MM.1S (cell line): ENCODE results near the gene CCDC138.

Experiments used
- DNase-seq: peaks from one replicate; pipeline ENCODE4 v3.0.0-alpha.2; 2015
- H2AFZ ChIP-seq: fragments of 300-600 bp; sonication (generic); 2 replicates; pipeline ENCODE4 v1.6.0; 2016; ENCODE audit warnings: antibody characterized with exemption, low read length
- H3F3A ChIP-seq: fragments of 300-600 bp; sonication (generic); 2 replicates; pipeline ENCODE4 v1.6.1; 2016; ENCODE audit warnings: mild to moderate bottlenecking, antibody characterized with exemption, low read length, moderate library complexity, mixed read lengths; ENCODE audit not compliant: insufficient read depth
- H3K27ac ChIP-seq: fragments of 300-600 bp; sonication (generic); 2 replicates; pipeline ENCODE4 v1.5.1; 2016; ENCODE audit warnings: mild to moderate bottlenecking, low read length
- H3K27me3 ChIP-seq: fragments of 300-600 bp; sonication (generic); replicated peaks from 2 replicates; pipeline ENCODE4 v1.6.0; 2016; ENCODE audit warnings: low read length; ENCODE audit not compliant: insufficient read depth
- H3K36me3 ChIP-seq: fragments of 300-600 bp; sonication (generic); replicated peaks from 2 replicates; pipeline ENCODE4 v1.6.1; 2016; ENCODE audit warnings: mild to moderate bottlenecking, low read length, mixed read lengths; ENCODE audit not compliant: insufficient read depth
- H3K4me1 ChIP-seq: fragments of 300-600 bp; sonication (generic); 2 replicates; pipeline ENCODE4 v1.6.1; 2016; ENCODE audit warnings: low read length, mixed read lengths
- H3K4me2 ChIP-seq: fragments of 300-600 bp; sonication (generic); 2 replicates; pipeline ENCODE4 v1.6.0; 2016; ENCODE audit warnings: low read depth, low read length
- H3K4me3 ChIP-seq: fragments of 300-600 bp; sonication (generic); 2 replicates; pipeline ENCODE4 v1.5.1; 2016; ENCODE audit warnings: low read length, mixed read lengths
- H3K79me2 ChIP-seq: fragments of 300-600 bp; sonication (generic); 2 replicates; pipeline ENCODE4 v1.6.1; 2016; ENCODE audit warnings: mixed run types, low read length, mixed read lengths
- H3K9ac ChIP-seq: fragments of 300-600 bp; sonication (generic); 2 replicates; pipeline ENCODE4 v1.6.1; 2016; ENCODE audit warnings: low read length, mixed read lengths
- H3K9me2 ChIP-seq: fragments of 300-600 bp; sonication (generic); replicated peaks from 2 replicates; pipeline ENCODE4 v1.6.1; 2016; ENCODE audit warnings: mild to moderate bottlenecking, low read length, mixed read lengths; ENCODE audit not compliant: insufficient read depth
- H3K9me3 ChIP-seq: fragments of 300-600 bp; sonication (generic); replicated peaks from 2 replicates; pipeline ENCODE4 v1.6.1; 2016; ENCODE audit warnings: mild to moderate bottlenecking, low read length, mixed read lengths; ENCODE audit not compliant: insufficient read depth
- H4K20me1 ChIP-seq: fragments of 300-600 bp; sonication (generic); 2 replicates; pipeline ENCODE4 v1.6.1; 2016; ENCODE audit warnings: mild to moderate bottlenecking, low read length, moderate library complexity, mixed read lengths; ENCODE audit not compliant: insufficient read depth
- EZH2 ChIP-seq: fragments of 300-600 bp; sonication (generic); optimal IDR thresholded peaks from 2 replicates; pipeline ENCODE3; 2017; ENCODE audit warnings: low read depth, mild to moderate bottlenecking, antibody characterized with exemption, low read length, mixed read lengths
- EZH2phosphoT487 ChIP-seq: fragments of 300-600 bp; sonication (generic); IDR thresholded peaks from 2 replicates; pipeline ENCODE4 v1.6.1; 2018; ENCODE audit warnings: antibody characterized with exemption, low read length
- TF ChIP-seq, protein P1 (sequence below): fragments of 300-600 bp; sonication (generic); IDR thresholded peaks from 2 replicates; pipeline ENCODE4 v1.5.1; 2016; ENCODE audit warnings: antibody characterized with exemption, low read length, mixed read lengths

CCDC138 gene

DNA sequence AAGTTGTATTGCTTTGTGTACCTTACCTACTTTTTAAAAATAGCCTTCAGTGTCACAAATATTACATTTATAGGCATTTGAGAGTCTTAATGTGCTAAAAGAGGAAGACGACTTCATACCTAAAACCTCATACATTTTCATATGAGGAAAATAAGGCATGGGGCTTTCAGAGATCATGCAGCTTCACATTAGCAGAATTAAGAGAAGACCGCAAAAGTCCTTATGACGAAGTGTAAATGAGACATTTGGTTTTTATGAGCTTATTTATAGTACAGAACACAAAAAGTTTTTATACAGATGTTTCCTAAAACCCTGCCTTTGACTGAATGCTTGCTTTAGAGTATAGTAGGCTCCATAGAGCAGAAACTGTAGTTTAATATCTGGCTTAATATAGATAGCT is 10.1 kb upstream of the CCDC138 start:
- Histone ChIP-seq H3K27ac (peak overlapping the region; percentile 91), H3K79me2 (peaks cover 21% of the 10 kb centered on the region), H2AFZ (no peak overlapping the region), H3K36me3 (peaks cover 8% of the 10 kb centered on the region; the same call in 1 of the 2 replicates), H3K4me3 (0 out of 2 replicates have a peak overlapping the region, but pooled peaks have one; percentile 6), H3K9me2 (no peaks in the 10 kb centered on the region), H3K9me3 (no peaks in the 10 kb centered on the region), H3K4me2 (peak overlapping the region; percentile 27; the same call in 1 of the 2 replicates), H4K20me1 (no peaks in the 10 kb centered on the region), H3F3A (peaks cover 27% of the 10 kb centered on the region), H3K9ac (peak overlapping the region; percentile 59), H3K4me1 (peaks cover 33% of the 10 kb centered on the region), H3K27me3 (no peaks in the 10 kb centered on the region)
- TF ChIP-seq EZH2phosphoT487 (no peak), EZH2 (no peak)
- TF ChIP-seq, protein P1, sequence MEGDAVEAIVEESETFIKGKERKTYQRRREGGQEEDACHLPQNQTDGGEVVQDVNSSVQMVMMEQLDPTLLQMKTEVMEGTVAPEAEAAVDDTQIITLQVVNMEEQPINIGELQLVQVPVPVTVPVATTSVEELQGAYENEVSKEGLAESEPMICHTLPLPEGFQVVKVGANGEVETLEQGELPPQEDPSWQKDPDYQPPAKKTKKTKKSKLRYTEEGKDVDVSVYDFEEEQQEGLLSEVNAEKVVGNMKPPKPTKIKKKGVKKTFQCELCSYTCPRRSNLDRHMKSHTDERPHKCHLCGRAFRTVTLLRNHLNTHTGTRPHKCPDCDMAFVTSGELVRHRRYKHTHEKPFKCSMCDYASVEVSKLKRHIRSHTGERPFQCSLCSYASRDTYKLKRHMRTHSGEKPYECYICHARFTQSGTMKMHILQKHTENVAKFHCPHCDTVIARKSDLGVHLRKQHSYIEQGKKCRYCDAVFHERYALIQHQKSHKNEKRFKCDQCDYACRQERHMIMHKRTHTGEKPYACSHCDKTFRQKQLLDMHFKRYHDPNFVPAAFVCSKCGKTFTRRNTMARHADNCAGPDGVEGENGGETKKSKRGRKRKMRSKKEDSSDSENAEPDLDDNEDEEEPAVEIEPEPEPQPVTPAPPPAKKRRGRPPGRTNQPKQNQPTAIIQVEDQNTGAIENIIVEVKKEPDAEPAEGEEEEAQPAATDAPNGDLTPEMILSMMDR: no peak
- peak; percentile 83 for DNase-seq

DNA sequence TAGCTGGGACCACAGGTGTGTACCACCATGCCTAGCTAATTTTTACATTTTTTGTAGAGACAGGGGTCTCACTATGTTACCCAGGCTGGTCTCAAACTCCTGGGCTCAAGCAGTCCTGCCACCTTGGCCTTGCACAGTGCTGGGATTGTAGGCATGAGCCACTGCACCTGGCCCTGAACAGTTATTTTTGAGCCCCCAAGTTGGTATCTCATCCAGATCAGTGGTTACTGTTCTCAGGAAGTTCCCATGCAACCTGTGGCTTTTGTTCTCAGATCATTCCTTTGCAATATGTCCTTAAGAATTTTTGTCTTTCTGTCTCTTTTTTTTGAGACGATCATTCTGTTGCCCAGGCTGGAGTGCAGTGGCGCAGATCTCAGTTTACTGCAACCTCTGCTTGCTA is 7.7 kb upstream of the CCDC138 start:
- H3K9me3 ChIP-seq: no peaks in the 10 kb centered on the region
- no peak overlapping the region for H3K4me2 ChIP-seq

DNA sequence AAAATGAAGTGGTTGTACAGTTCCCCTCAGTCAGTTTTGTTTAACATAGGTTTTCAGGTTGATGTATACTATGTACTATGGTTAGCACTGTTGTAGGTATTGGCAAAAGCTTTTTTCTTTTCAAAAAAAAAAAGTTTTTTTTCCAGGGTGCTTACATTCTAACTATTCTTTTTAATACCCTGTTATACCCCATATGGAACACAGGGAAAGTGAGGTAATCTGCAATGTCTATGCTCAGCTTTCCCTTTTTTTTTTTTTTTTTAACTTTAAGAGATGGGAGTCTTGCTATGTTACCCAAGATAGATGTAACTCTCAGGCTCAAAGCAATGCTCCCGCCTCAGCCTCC is 590 bp upstream of the CCDC138 start:
- TF ChIP-seq, protein P1: no peak
- TF ChIP-seq EZH2: no peak
- no peak for TF ChIP-seq EZH2phosphoT487
- no peak for DNase-seq

More for the DNA sequence above, 7.7 kb upstream of the CCDC138 start:
- Histone ChIP-seq H3K27ac (peak overlapping the region; percentile 91; the same call in 1 of the 2 replicates), H2AFZ (no peak overlapping the region), H3K4me3 (no peak overlapping the region), H3K4me1 (peaks cover 33% of the 10 kb centered on the region), H4K20me1 (no peaks in the 10 kb centered on the region), H3K36me3 (0 out of 2 replicates have a peak, but pooled peaks cover 6% of the 10 kb centered on the region), H3F3A (peaks cover 27% of the 10 kb centered on the region), H3K27me3 (no peaks in the 10 kb centered on the region), H3K9me2 (no peaks in the 10 kb centered on the region), H3K9ac (0 out of 2 replicates have a peak overlapping the region, but pooled peaks have one; percentile 59), H3K79me2 (peaks cover 21% of the 10 kb centered on the region)
- TF ChIP-seq EZH2phosphoT487 (no peak), EZH2 (no peak)
- TF ChIP-seq, protein P1: no peak
- no peak for DNase-seq

More for the DNA sequence above, 590 bp upstream of the CCDC138 start:
- Histone ChIP-seq H3K9me3 (no peaks in the 10 kb centered on the region), H3K27me3 (no peaks in the 10 kb centered on the region), H3F3A (peaks cover 10% of the 10 kb centered on the region), H3K4me2 (peak overlapping the region; percentile 81), H3K36me3 (0 out of 2 replicates have a peak, but pooled peaks cover 10% of the 10 kb centered on the region), H2AFZ (peak overlapping the region; percentile 51), H3K4me3 (peak overlapping the region; percentile 74), H4K20me1 (no peaks in the 10 kb centered on the region), H3K27ac (peak overlapping the region; percentile 89), H3K79me2 (peaks cover 9% of the 10 kb centered on the region), H3K9ac (peak overlapping the region; percentile 79), H3K9me2 (no peaks in the 10 kb centered on the region), H3K4me1 (peaks cover 14% of the 10 kb centered on the region)
